A673 (cell line): ENCODE data around the gene PMFBP1. TPM values are rescaled to one million over a fixed set of nuclear protein-coding genes. Genes with fewer than 3 reads are reported as not detected.

ENCODE experiments used
- BruUV-seq: library from RNA; stranded (reverse); fragments of 400-500 nt; replicated peaks from 2 replicates; lab custom pipeline; 2021; lab: Mats Ljungman, UMichigan
- CTCF ChIA-PET: fragments of 300-600 bp; sonication (Branson Sonifier 250); formaldehyde crosslinking; loops from one replicate; lab custom pipeline; 2022; ENCODE audit warnings: antibody characterized with exemption; lab: Charles Lee
- POLR2A ChIA-PET: fragments of 300-600 bp; sonication (Branson Sonifier 250); formaldehyde crosslinking; loops from one replicate; lab custom pipeline; 2022; ENCODE audit warnings: antibody characterized with exemption; ENCODE audit not compliant: low non-redundant PET; lab: Charles Lee
- DNase-seq: peaks from one replicate; pipeline ENCODE4 v3.0.0-alpha.2; 2015; ENCODE audit warnings: low spot score
- H3K27ac ChIP-seq: fragments of 200-600 bp; sonication (generic); 2 replicates; pipeline ENCODE4 v1.5.1; 2016; ENCODE audit warnings: mixed run types, low read depth, mild to moderate bottlenecking, mixed read lengths, antibody characterized with exemption, low read length; ENCODE audit not compliant: poor library complexity, severe bottlenecking
- H3K27me3 ChIP-seq: fragments of 200-600 bp; sonication (generic); replicated peaks from 2 replicates; pipeline ENCODE4 v1.6.1; 2017; ENCODE audit warnings: mixed run types, low read depth, mild to moderate bottlenecking, mixed read lengths, antibody characterized with exemption, low read length; ENCODE audit not compliant: insufficient read depth, poor library complexity
- H3K36me3 ChIP-seq: fragments of 200-600 bp; sonication (generic); 2 replicates; pipeline ENCODE4 v1.6.1; 2016; ENCODE audit warnings: mixed run types, mild to moderate bottlenecking, mixed read lengths, antibody characterized with exemption, low read length; ENCODE audit not compliant: insufficient read depth, poor library complexity, severe bottlenecking
- H3K4me1 ChIP-seq: fragments of 200-600 bp; sonication (generic); 2 replicates; pipeline ENCODE4 v1.6.1; 2017; ENCODE audit warnings: mixed run types, mild to moderate bottlenecking, mixed read lengths, antibody characterized with exemption, low read length; ENCODE audit not compliant: insufficient read depth, poor library complexity, severe bottlenecking
- H3K4me3 ChIP-seq: fragments of 200-600 bp; sonication (generic); 2 replicates; pipeline ENCODE4 v1.5.1; 2016; ENCODE audit warnings: low read depth, mixed run types, mild to moderate bottlenecking, mixed read lengths, low read length; ENCODE audit not compliant: poor library complexity, severe bottlenecking
- H3K9me3 ChIP-seq: fragments of 200-600 bp; sonication (generic); 2 replicates; pipeline ENCODE4 v1.6.1; 2016; ENCODE audit warnings: mixed run types, low read depth, mild to moderate bottlenecking, mixed read lengths, antibody characterized with exemption, low read length; ENCODE audit not compliant: poor library complexity, severe bottlenecking
- CTCF ChIP-seq: fragments of 300-800, 200-600 bp; sonication (generic); conservative IDR thresholded peaks from 2 replicates; pipeline ENCODE4 v1.5.1; 2017; ENCODE audit warnings: low read depth, mild to moderate bottlenecking, antibody characterized with exemption, low read length, moderate library complexity, mixed read lengths
- EZH2 ChIP-seq: fragments of 200-600 bp; sonication (generic); IDR thresholded peaks from 2 replicates; pipeline ENCODE4 v1.6.1; 2017; ENCODE audit warnings: borderline replicate concordance, low read depth, mild to moderate bottlenecking, mixed read lengths, antibody characterized with exemption, low read length; ENCODE audit not compliant: poor library complexity, severe bottlenecking
- intact Hi-C: fragments of 100-400 bp; cut with micrococcal nuclease; formaldehyde crosslinking; loops from one replicate; pipeline ENCODE4 v1.10.0; 2022; ENCODE audit not compliant: unreplicated experiment
- total RNA-seq: library from RNA; stranded (reverse); gene quantifications from 2 replicates; pipeline ENCODE4 v1.2.3, GENCODE V29; 2021

Gene PMFBP1
- total RNA-seq, 1 experiment from 2014 or later: 1.2 TPM

GRCh38 chr16:72201387-72201786 is 29.4 kb upstream of the PMFBP1 start:
- Histone ChIP-seq H3K4me3 (no peak overlapping the region), H3K27me3 (no peaks in the 10 kb centered on the region), H3K9me3 (no peaks in the 10 kb centered on the region), H3K27ac (no peak overlapping the region), H3K36me3 (no peaks in the 10 kb centered on the region), H3K4me1 (no peaks in the 10 kb centered on the region)
- TF ChIP-seq CTCF: no peak
- no peak for TF ChIP-seq EZH2
- ChIA-PET CTCF (no interaction called here), POLR2A (no interaction called here)
- no TSS peak for BruUV-seq
- no peak for DNase-seq
- intact Hi-C loops: no loop called here

DNA sequence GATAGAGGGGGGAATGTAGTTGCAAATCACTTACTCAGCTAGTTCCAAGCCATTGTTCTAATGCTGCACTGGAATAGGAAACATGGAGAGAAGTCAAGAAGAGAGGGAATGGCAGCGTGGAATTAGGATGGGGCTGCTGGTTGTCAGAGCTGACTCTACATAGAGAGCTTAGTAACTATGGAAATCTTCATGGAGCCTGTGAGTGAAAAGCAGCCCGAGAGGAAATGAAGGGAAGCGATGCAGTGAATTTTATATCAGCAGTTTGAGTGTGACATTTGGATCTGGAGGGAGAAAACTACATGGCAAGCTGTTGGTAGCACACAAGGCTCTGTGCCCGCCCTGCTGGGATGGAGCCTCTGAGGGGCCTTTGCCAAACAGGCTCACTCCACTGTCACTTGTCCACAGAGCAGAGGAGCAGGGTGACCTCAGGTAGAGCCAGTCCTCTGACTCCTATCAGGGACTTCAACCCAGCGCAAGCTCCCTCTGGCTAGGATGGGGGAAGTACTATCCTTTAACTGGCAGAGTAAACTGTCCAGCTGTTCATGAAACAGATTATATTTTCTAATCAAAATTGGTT is 27.9 kb upstream of the PMFBP1 start:
- Histone ChIP-seq H3K27me3 (no peaks in the 10 kb centered on the region), H3K9me3 (no peaks in the 10 kb centered on the region), H3K36me3 (no peaks in the 10 kb centered on the region), H3K4me3 (no peak overlapping the region), H3K4me1 (no peaks in the 10 kb centered on the region), H3K27ac (no peak overlapping the region)
- ChIA-PET CTCF (no interaction called here), POLR2A (no interaction called here)
- intact Hi-C loops: no loop called here
- DNase-seq: no peak
- no TSS peak for BruUV-seq
- TF ChIP-seq EZH2 (no peak), CTCF (no peak)

DNA sequence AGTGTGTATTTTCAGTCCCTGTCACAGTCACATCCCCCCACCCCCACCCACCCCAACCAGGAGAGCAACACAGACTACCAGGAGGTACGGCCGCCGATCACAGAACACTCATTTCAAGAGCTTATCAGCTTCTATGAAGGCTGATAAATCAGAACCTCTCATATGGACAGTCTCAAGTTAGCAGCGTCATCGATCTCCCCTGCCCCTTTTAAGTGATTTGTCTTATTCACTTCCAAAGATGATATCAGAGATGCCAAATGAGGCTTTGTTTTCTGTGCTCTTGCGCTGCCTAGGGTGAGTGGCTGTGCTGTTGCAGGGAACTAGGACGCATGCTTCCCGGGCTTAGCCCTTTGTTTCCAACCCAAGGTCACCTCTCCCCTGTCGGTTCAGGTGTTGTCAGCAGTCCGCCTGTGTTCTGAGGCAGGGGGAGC is 26.8 kb upstream of the PMFBP1 start:
- Histone ChIP-seq H3K27me3 (no peaks in the 10 kb centered on the region), H3K36me3 (no peaks in the 10 kb centered on the region), H3K4me1 (no peaks in the 10 kb centered on the region), H3K9me3 (no peaks in the 10 kb centered on the region), H3K4me3 (no peak overlapping the region), H3K27ac (no peak overlapping the region)
- BruUV-seq: no TSS peak
- TF ChIP-seq CTCF: no peak
- TF ChIP-seq EZH2: no peak
- no peak for DNase-seq
- ChIA-PET CTCF (no interaction called here), POLR2A (no interaction called here)
- intact Hi-C loops: no loop called here
